NCI-H146 treated with DMSO at 0.1 percent for 48 hours (cell line): ENCODE data around the gene WDR45B.

Experiments used
- DNase-seq: peaks from one replicate; lab custom pipeline; 2025; ENCODE audit not compliant: unreplicated experiment; lab: John Stamatoyannopoulos, UW

Gene WDR45B

GRCh38 chr17:82631544-82631943 is 16.7 kb downstream of the WDR45B start:
- no peak for DNase-seq

- DNase-seq, result no peak
Measured at GRCh38 chr17:82630212-82630611, 18.0 kb downstream of the WDR45B start.

GRCh38 chr17:82629748-82630147 is 18.5 kb downstream of the WDR45B start:
- DNase-seq, result no peak

GRCh38 chr17:82627405-82627804 is 20.8 kb downstream of the WDR45B start:
- DNase-seq, result no peak

GRCh38 chr17:82623707-82624106 is 24.5 kb downstream of the WDR45B start:
- no peak for DNase-seq

GRCh38 chr17:82619641-82620040 is 28.6 kb downstream of the WDR45B start:
- DNase-seq, result no peak

- no peak for DNase-seq
Measured at GRCh38 chr17:82619211-82619610, 29.0 kb downstream of the WDR45B start.

GRCh38 chr17:82616021-82616711 is 32.1 kb downstream of the WDR45B start:
- DNase-seq, result no peak

- no peak for DNase-seq
Measured at GRCh38 chr17:82615084-82616020, 32.9 kb downstream of the WDR45B start.

- DNase-seq, result no peak
Measured at GRCh38 chr17:82614095-82614631, 34.1 kb downstream of the WDR45B start.

GRCh38 chr17:82613283-82614094 is 34.8 kb downstream of the WDR45B start:
- no peak for DNase-seq

- no peak for DNase-seq
Measured at GRCh38 chr17:82611140-82612058, 36.8 kb downstream of the WDR45B start.

GRCh38 chr17:82609655-82610054 is 38.6 kb downstream of the WDR45B start:
- no peak for DNase-seq

GRCh38 chr17:82608816-82609215 is 39.4 kb downstream of the WDR45B start:
- no peak for DNase-seq

GRCh38 chr17:82605939-82606600 is 42.2 kb downstream of the WDR45B start:
- no peak for DNase-seq

- DNase-seq, result no peak
Measured at GRCh38 chr17:82604532-82604931, 43.7 kb downstream of the WDR45B start.

- DNase-seq, result no peak
Measured at GRCh38 chr17:82603981-82604448, 44.2 kb downstream of the WDR45B start.

GRCh38 chr17:82602986-82603710 is 45.1 kb downstream of the WDR45B start:
- DNase-seq, result no peak

GRCh38 chr17:82602487-82602886 is 45.8 kb downstream of the WDR45B start:
- no peak for DNase-seq
